ENCODE measurements around the gene GADD45A.

GADD45A gene

DNA sequence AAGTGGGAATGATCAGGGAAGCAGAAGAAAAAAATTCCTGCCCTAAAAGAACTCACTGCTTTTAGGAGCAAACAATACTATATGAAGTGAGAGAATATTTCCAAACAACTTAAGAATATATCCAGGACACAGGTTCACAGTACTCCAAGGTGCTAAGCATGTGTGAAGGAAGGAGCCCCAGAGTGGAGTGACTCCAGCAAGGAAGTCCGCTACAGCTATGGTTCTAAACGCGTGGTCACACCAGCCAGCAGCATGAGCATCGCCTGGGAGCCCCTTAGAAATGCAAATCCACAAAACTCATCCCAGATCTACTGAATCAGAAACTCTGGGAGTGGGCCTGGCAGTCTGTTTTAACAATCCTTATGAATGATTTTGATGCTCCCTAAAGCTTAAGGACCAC is 36.1 kb downstream of the GADD45A start:
- Histone ChIP-seq H3K9me3 (replicated peaks; ENCODE audit: insufficient read depth, low read length) (no peaks in the 10 kb centered on the region), H3K79me2 (ENCODE audit: low read length) (no peaks in the 10 kb centered on the region), H3K9ac (ENCODE audit: low read length) (no peak overlapping the region), H3K36me3 (replicated peaks; ENCODE audit: insufficient read depth, low read length) (no peaks in the 10 kb centered on the region), H3K4me2 (ENCODE audit: low read depth, low read length) (no peak overlapping the region), H3K27me3 (replicated peaks; ENCODE audit: insufficient read depth, low read length) (no peaks in the 10 kb centered on the region), H3F3A (ENCODE audit: insufficient read depth, low read length) (no peaks in the 10 kb centered on the region), H3K27ac (ENCODE audit: low read length) (no peak overlapping the region), H4K20me1 (ENCODE audit: insufficient read depth, low read length) (no peaks in the 10 kb centered on the region), H3K9me2 (replicated peaks; ENCODE audit: insufficient read depth, low read length) (no peaks in the 10 kb centered on the region), H2AFZ (ENCODE audit: low read length) (no peak overlapping the region), H3K4me1 (ENCODE audit: low read length) (peaks cover 12% of the 10 kb centered on the region), H3K4me3 (ENCODE audit: low read length) (no peak overlapping the region)
- TF ChIP-seq EZH2phosphoT487 (IDR thresholded peaks at IDR 0.05; ENCODE audit: low read length) (no peak), CTCF (IDR thresholded peaks at IDR 0.05; ENCODE audit: low read length) (no peak)
- no peak for DNase-seq

DNA sequence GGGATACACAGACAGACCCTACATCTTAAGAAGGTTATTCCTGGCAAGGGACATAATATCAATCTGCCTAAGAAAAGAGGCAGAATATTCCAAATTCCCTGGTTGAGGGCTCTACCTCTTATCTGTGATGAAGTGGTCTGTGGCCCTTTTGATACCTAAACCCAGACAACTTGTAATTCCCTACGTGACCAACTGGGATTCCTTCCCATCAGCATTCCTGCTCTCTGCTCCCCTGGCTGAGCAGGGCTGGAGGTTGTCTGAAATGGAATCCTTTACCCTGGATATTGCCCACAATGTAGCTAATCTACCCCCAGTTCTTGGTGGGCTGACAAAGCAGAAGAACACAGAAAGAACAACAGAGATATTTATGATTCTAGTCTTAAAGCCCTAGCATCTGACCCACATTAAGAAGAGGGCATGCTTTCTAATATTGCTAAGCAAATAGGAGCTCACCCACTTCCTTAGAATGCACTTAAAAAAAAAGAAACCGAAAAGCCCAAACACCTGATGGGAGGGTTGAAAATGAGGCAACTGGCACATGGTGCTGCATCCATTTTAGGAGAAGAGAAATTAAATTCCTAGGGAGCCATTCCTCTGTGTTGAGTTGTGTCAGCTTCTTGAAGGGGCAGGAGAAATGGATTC is 36.8 kb downstream of the GADD45A start:
- Histone ChIP-seq H3F3A (ENCODE audit: insufficient read depth, low read length) (no peaks in the 10 kb centered on the region), H3K9ac (ENCODE audit: low read length) (no peak overlapping the region), H3K9me3 (replicated peaks; ENCODE audit: insufficient read depth, low read length) (no peaks in the 10 kb centered on the region), H3K36me3 (replicated peaks; ENCODE audit: insufficient read depth, low read length) (no peaks in the 10 kb centered on the region), H3K79me2 (ENCODE audit: low read length) (no peaks in the 10 kb centered on the region), H3K27ac (ENCODE audit: low read length) (no peak overlapping the region), H3K4me1 (ENCODE audit: low read length) (peaks cover 12% of the 10 kb centered on the region), H3K4me2 (ENCODE audit: low read depth, low read length) (peak overlapping the region; percentile 9; the same call in 1 of the 2 replicates), H3K9me2 (replicated peaks; ENCODE audit: insufficient read depth, low read length) (no peaks in the 10 kb centered on the region), H2AFZ (ENCODE audit: low read length) (peak overlapping the region; percentile 69), H3K27me3 (replicated peaks; ENCODE audit: insufficient read depth, low read length) (no peaks in the 10 kb centered on the region), H3K4me3 (ENCODE audit: low read length) (no peak overlapping the region), H4K20me1 (ENCODE audit: insufficient read depth, low read length) (no peaks in the 10 kb centered on the region)
- DNase-seq: peak; percentile 56
- TF ChIP-seq CTCF (IDR thresholded peaks at IDR 0.05; ENCODE audit: low read length) (no peak), EZH2 (optimal IDR thresholded peaks at IDR 0.05; ENCODE audit: low read depth, low read length) (no peak), EZH2phosphoT487 (IDR thresholded peaks at IDR 0.05; ENCODE audit: low read length) (no peak)

GRCh38 chr1:67722292-67722944 is 37.4 kb downstream of the GADD45A start:
- no peaks in the 10 kb centered on the region for H3K9me2 ChIP-seq (replicated peaks; ENCODE audit: insufficient read depth, low read length)
- H3K27ac ChIP-seq (ENCODE audit: low read length): no peak overlapping the region
- no peak for DNase-seq
- no peaks in the 10 kb centered on the region for H3K9me3 ChIP-seq (replicated peaks; ENCODE audit: insufficient read depth, low read length)
- H3K4me1 ChIP-seq (ENCODE audit: low read length): peaks cover 12% of the 10 kb centered on the region
- no peak for TF ChIP-seq EZH2 (optimal IDR thresholded peaks at IDR 0.05; ENCODE audit: low read depth, low read length)
- no peak for TF ChIP-seq EZH2phosphoT487 (IDR thresholded peaks at IDR 0.05; ENCODE audit: low read length)
- TF ChIP-seq CTCF (IDR thresholded peaks at IDR 0.05; ENCODE audit: low read length): no peak
- H3F3A ChIP-seq (ENCODE audit: insufficient read depth, low read length): no peaks in the 10 kb centered on the region
- peak overlapping the region; percentile 9; the same call in 1 of the 2 replicates for H3K4me2 ChIP-seq (ENCODE audit: low read depth, low read length)
- no peaks in the 10 kb centered on the region for H3K36me3 ChIP-seq (replicated peaks; ENCODE audit: insufficient read depth, low read length)
- H3K27me3 ChIP-seq (replicated peaks; ENCODE audit: insufficient read depth, low read length): no peaks in the 10 kb centered on the region
- no peak overlapping the region for H3K9ac ChIP-seq (ENCODE audit: low read length)
- no peaks in the 10 kb centered on the region for H4K20me1 ChIP-seq (ENCODE audit: insufficient read depth, low read length)
- peak overlapping the region; percentile 69 for H2AFZ ChIP-seq (ENCODE audit: low read length)
- no peak overlapping the region for H3K4me3 ChIP-seq (ENCODE audit: low read length)
- no peaks in the 10 kb centered on the region for H3K79me2 ChIP-seq (ENCODE audit: low read length)
